Heart left ventricle (tissue), 16 donors: ENCODE data around the gene NCOA1. TPM values are rescaled to one million over a fixed set of nuclear protein-coding genes. Genes with fewer than 3 reads are reported as not detected.

Experiments
- ATAC-seq, 4 donors: fragments of 200-7000 bp; cut with Tn5 transposase; one replicate each; pipeline ENCODE4 v1.9.1; 2020 to 2022; ENCODE audit warnings: moderate library complexity in 4 of 4, mild to moderate bottlenecking in 3 of 4, moderate number of reproducible peaks in 1 of 4
- DNase-seq, 5 donors: peaks; one replicate each; pipeline ENCODE4 v3.0.0-alpha.2; 2020
- H3K27ac ChIP-seq, 12 donors: fragments of 200-600 bp; sonication (generic) in 4 of 12; one replicate each; pipeline versions ENCODE4 v1.5.0 to v1.8.0; 2016 to 2022; ENCODE audit warnings: mild to moderate bottlenecking in 2 of 12
- H3K27me3 ChIP-seq, 9 donors: fragments of 200-600 bp; sonication (generic) in 2 of 9; one replicate each; pipeline versions ENCODE4 v1.5.1 to v1.8.0; 2016 to 2022; ENCODE audit warnings: mild to moderate bottlenecking in 3 of 9
- H3K36me3 ChIP-seq, 9 donors: fragments of 200-600 bp; sonication (generic) in 2 of 9; one replicate each; pipeline versions ENCODE4 v1.5.0 to v1.8.0; 2018 to 2022; ENCODE audit warnings: mild to moderate bottlenecking in 2 of 9
- H3K4me1 ChIP-seq, 12 donors: fragments of 200-600 bp; sonication (generic) in 4 of 12; one replicate each; pipeline versions ENCODE4 v1.5.0 to v1.8.0; 2016 to 2022; ENCODE audit warnings: mild to moderate bottlenecking in 3 of 12
- H3K4me3 ChIP-seq, 12 donors: fragments of 200-600 bp; sonication (generic) in 4 of 12; one replicate each; pipeline versions ENCODE4 v1.5.0 to v1.8.0; 2017 to 2022; ENCODE audit warnings: mild to moderate bottlenecking in 9 of 12, moderate library complexity in 4 of 12
- H3K9me3 ChIP-seq, 12 donors: fragments of 200-600 bp; sonication (generic) in 4 of 12; one replicate each; pipeline versions ENCODE4 v1.5.0 to v1.8.0; 2016 to 2022; ENCODE audit warnings: mild to moderate bottlenecking in 1 of 12
- CTCF ChIP-seq, 12 donors: fragments of 200-600 bp; sonication (generic) in 4 of 12; IDR thresholded peaks; one replicate each; pipeline versions ENCODE4 v1.5.0 to v1.8.0; 2018 to 2022; ENCODE audit warnings: antibody characterized with exemption in 12 of 12, mild to moderate bottlenecking in 5 of 12
- POLR2A ChIP-seq, 2 donors: fragments of 450-650 bp; IDR thresholded peaks; one replicate each; pipeline ENCODE4 v1.6.1; 2017; ENCODE audit warnings: antibody characterized with exemption in 2 of 2, mild to moderate bottlenecking in 2 of 2, moderate library complexity in 2 of 2
- WGBS, 4 donors: extraction: QIAGEN DNeasy Blood & Tissue Kit in 2 of 4; methylation state at CpG; one replicate each; pipeline versions ENCODE4 v1.1.5 to v1.1.7; 2013 to 2018; 5-methylcytosine and 5-hydroxymethylcytosine counted together
- intact Hi-C, 10 donors: fragments of 100-400 bp; cut with DNase I; formaldehyde crosslinking; loops; one replicate each; pipeline versions ENCODE4 v1.11.1 to v1.14.2; 2022
- polyA plus RNA-seq, 2 donors: library from polyadenylated mRNA; stranded (reverse); fragments of 200-250 nt; gene quantifications; one replicate each; pipeline ENCODE4 v1.2.3, GENCODE V29; 2013
- total RNA-seq, 9 donors: library from RNA; depleted of rRNA in 2 of 9; stranded (reverse); fragments of >200 nt in 2 of 9; fragmentation: NEBNext Ultra II Directional in 3 of 9; extraction: Animal tissue kit (Norgen Biotek cat#: 25700) in 3 of 9; gene quantifications; one replicate each; pipeline versions ENCODE4 v1.1.0 to v1.2.4, GENCODE V29; 2016 to 2023
- donor health status: ischemic (EF 13 %, LVEDD 7.1; RV severe dilation, severe dysfunction).
- donor health status: healthy with polysubstance abuse.
- donor health status: DM: no; HTN: yes; CAD: no.
- donor health status: DM: no; HTN: no; CAD: no.
- donor health status: ischemic (EF 25% LVEDD 6.9; RV normal size, moderate dysfunction).
- donor health status: ischemic (EF 25% LVEDD 5.7; RV mildly dilated, moderate dysfunction).
- donor health status: healthy.
- donor health status: DM: yes; HTN: yes; CAD: no.
- donor health status: ischemic (EF 35%, LVEDD 5.7; RV mildly dilated, moderate dysfunction).
- donor health status: nonischemic (EF 11% LVEDD 7.7; RV severe dilation, severe dysfunction).
- donor health status: DM: yes; HTN: yes; CAD: no.
- donor health status: PGD.
- donor health status: ischemic (EF 29% LVEDD 5.4; RV normal size, mild dysfunction).
- donor health status: nonischemic (EF 23%, LVEDD 6.1; RV moderate dilation, normal function).

The NCOA1 gene
- total and polyA plus RNA-seq, 11 donors: 8.5 to 42.3 (median 32.4) TPM

DNA sequence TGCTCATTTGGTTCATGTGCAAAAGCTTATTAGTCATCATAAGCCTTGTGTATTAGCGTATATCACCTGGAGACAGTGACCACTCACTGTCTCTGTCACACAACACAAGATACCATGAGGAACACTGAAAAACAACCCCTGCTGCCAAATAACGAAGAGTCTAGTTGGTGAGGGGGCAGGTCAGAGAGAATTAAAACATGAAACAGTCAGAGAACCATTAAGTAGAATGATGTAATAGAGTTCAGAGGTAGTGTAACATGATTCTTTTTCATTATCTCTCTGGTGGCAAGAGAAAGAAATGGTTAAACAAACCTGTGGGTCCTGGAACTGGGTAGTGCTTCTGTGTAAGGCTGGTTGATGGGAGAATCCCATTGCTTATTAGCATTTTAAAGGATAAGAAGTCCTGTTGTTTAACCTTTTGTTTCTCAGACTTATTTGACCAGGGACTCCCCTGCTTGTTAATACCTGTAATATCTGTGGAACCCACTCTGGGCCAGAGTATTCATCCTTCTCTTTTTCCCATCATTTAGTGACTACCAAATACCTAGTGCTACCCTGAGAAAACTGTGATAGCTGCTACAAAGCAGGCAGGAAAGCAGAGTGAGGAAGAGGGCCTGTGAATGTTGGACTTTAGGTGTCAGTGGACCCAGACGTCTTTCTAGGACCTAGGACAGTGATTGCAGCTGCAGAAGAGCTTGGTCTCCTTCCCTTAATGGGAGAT is 264.1 kb downstream of the NCOA1 start:
- peaks cover 0 to 94% (median 77%) of the 10 kb centered on the region in 9 donors for H3K36me3 ChIP-seq
- TF ChIP-seq CTCF (IDR thresholded peaks at IDR 0.05) (no peak), POLR2A (IDR thresholded peaks at IDR 0.05) (no peak)
- 86 to 90% (median 88%) methylated on average over 3 of the region's 3 CpGs for WGBS, 4 donors

DNA sequence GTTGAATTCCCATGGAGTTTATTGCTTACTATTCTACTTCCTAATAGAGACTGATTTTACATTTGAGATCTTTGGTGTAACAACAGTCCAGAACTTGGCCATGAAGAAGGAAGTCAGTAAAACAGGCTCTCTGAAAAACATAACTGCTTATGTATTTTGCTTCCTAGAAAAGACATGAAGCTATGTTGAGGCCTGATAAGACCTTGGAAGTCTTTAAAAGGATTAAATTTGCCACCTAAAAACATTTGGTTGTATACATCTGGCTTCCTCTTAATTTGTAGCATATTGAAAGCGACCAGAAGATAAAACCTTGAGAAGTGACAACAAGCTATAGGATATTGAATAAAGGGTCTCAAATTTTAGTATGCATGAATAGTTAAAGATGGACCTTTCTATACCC is 265.7 kb downstream of the NCOA1 start:
- ATAC-seq (no peak), DNase-seq (no peak)
- WGBS, 4 donors: 97 to 100% (median 98%) methylated on average over 1 of the region's 1 CpG
- no peak overlapping the region for H3K4me3 ChIP-seq
- no peaks in the 10 kb centered on the region for H3K27me3 ChIP-seq
- H3K36me3 ChIP-seq: peaks cover 0 to 100% (median 91%) of the 10 kb centered on the region in 9 donors
- H3K4me1 ChIP-seq: no peaks in the 10 kb centered on the region
- intact Hi-C loops: no loop called here
- no peak for TF ChIP-seq POLR2A (IDR thresholded peaks at IDR 0.05)
- no peak for TF ChIP-seq CTCF (IDR thresholded peaks at IDR 0.05)
- no peaks in the 10 kb centered on the region for H3K9me3 ChIP-seq
- H3K27ac ChIP-seq: no peak overlapping the region

More for the DNA sequence above, 264.1 kb downstream of the NCOA1 start:
- ATAC-seq (no peak), DNase-seq (no peak)
- no peak overlapping the region for H3K4me3 ChIP-seq
- H3K27me3 ChIP-seq: no peaks in the 10 kb centered on the region
- no peaks in the 10 kb centered on the region for H3K9me3 ChIP-seq
- no peaks in the 10 kb centered on the region for H3K4me1 ChIP-seq
- intact Hi-C loops: loop anchor here in 1 of 10 donors (5.0 kb wide), 1 partner anchor 533 kb away; no protein-coding TSS in a partner anchor
- H3K27ac ChIP-seq: no peak overlapping the region

- Histone ChIP-seq H3K4me3 (no peak overlapping the region), H3K27ac (no peak overlapping the region), H3K27me3 (no peaks in the 10 kb centered on the region), H3K9me3 (no peaks in the 10 kb centered on the region), H3K36me3 (peaks cover 3 to 94% (median 81%) of the 10 kb centered on the region in 9 donors), H3K4me1 (peaks cover 0 to 5% (median 0%) of the 10 kb centered on the region in 12 donors)
- DNase-seq (no peak), ATAC-seq (no peak)
- 73 to 91% (median 82%) methylated on average over 5 of the region's 5 CpGs for WGBS, 4 donors
- no peak for TF ChIP-seq POLR2A (IDR thresholded peaks at IDR 0.05)
- no peak for TF ChIP-seq CTCF (IDR thresholded peaks at IDR 0.05)
- intact Hi-C loops: no loop called here
These were observed 270.8 kb downstream of the NCOA1 start for GRCh38 chr2:24761866-24762265.

DNA sequence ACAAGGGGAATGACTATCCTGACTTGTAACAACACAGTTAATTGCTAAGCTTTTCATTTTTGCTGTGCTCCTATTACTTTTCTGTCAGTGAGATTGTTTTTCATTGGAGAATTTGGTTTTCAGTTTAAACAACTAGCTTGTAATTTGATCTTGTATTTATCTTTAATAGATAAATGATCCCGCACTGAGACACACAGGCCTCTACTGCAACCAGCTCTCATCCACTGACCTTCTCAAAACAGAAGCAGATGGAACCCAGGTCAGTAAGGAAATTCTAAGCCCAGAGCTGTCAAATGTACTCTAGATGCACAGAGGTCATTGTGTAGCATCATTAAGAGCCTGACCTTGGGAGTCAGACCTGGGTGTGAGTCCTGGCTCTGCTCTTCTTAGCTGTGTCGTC is 271.5 kb downstream of the NCOA1 start:
- Histone ChIP-seq H3K4me1 (peaks cover 0 to 7% (median 0%) of the 10 kb centered on the region in 12 donors), H3K36me3 (peaks cover 3 to 91% (median 78%) of the 10 kb centered on the region in 9 donors), H3K27ac (no peak overlapping the region), H3K4me3 (no peak overlapping the region), H3K27me3 (no peaks in the 10 kb centered on the region), H3K9me3 (no peaks in the 10 kb centered on the region)
- WGBS, 4 donors: 59 to 71% (median 67%) methylated on average over 2 of the region's 2 CpGs
- no peak for DNase-seq
- ATAC-seq: no peak
- no peak for TF ChIP-seq POLR2A (IDR thresholded peaks at IDR 0.05)
- intact Hi-C loops: no loop called here
